GM10248 (cell line): Measurements from ENCODE around the gene ARHGEF3.

ENCODE experiments used
- CTCF ChIA-PET: fragments of 300-600 bp; sonication (Branson Sonifier 250); formaldehyde crosslinking; extraction: SDS; loops from one replicate; lab custom pipeline; 2021; ENCODE audit warnings: antibody characterized with exemption; lab: Yijun Ruan, JAX
- POLR2A ChIA-PET: fragments of 350-650 bp; sonication (Branson Sonifier 250); formaldehyde crosslinking; extraction: SDS; loops from one replicate; lab custom pipeline; 2020; ENCODE audit warnings: antibody characterized with exemption; lab: Yijun Ruan, JAX
- DNase-seq: peaks from one replicate; pipeline ENCODE4 v3.0.0; 2012; ENCODE audit errors: extremely low spot score
- CTCF ChIP-seq: IDR thresholded peaks from 2 replicates; pipeline ENCODE4 v1.5.1; 2012; ENCODE audit warnings: mild to moderate bottlenecking, low read depth; ENCODE audit errors: extremely low read depth, missing control alignments, control extremely low read depth

Gene ARHGEF3

GRCh38 chr3:56796202-56796601 is 5.5 kb downstream of the ARHGEF3 start:
- POLR2A ChIA-PET, result no interaction called here
- CTCF ChIA-PET, result interaction anchor here (10.9 to 13.5 kb wide), 4 partner anchors 11 to 192 kb away, joined by 111 to 293 read pairs (median 194); no protein-coding TSS in a partner anchor
- no peak for TF ChIP-seq CTCF
- DNase-seq, result no peak

- CTCF ChIA-PET, result interaction anchor here (10.9 to 13.5 kb wide), 4 partner anchors 11 to 192 kb away, joined by 111 to 293 read pairs (median 194); no protein-coding TSS in a partner anchor
- DNase-seq, result no peak
- POLR2A ChIA-PET, result no interaction called here
- no peak for TF ChIP-seq CTCF
These were observed 5.9 kb downstream of the ARHGEF3 start for GRCh38 chr3:56795829-56796185.

GRCh38 chr3:56795097-56795828 is 6.5 kb downstream of the ARHGEF3 start:
- CTCF ChIA-PET, result interaction anchor here (13.5 kb wide), 1 partner anchor 10 kb away, joined by 293 read pairs; no protein-coding TSS in a partner anchor

DNA sequence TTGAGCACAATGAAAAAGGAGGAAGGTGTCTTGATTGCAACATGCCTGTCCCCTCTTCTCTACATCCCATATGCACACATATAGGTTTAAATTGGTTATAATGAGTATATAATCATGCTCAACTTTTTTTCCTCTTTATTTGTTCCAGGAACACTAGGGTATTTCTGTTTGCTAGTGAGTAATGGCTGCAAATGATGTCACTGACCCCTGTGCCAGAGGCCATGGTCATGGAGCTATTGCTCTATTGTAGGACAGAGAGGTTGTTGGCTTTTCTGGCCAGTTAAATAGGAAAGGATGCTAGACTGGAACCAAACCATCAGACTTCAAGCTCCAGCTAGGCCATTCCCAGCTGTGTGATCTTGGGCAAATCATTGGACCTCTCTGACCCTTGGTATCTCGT is 9.6 kb downstream of the ARHGEF3 start:
- DNase-seq, result no peak
- CTCF ChIA-PET, result interaction anchor here (16.1 kb wide), 1 partner anchor 9 kb away, joined by 293 read pairs; the partner anchor contains the start of gene ARHGEF3
- POLR2A ChIA-PET, result no interaction called here
- no peak for TF ChIP-seq CTCF

More at GRCh38 chr3:56795097-56795828, 6.5 kb downstream of the ARHGEF3 start:
- POLR2A ChIA-PET, result interaction anchor here (0.5 kb wide), 1 partner anchor 121 kb away, joined by 5 read pairs; no protein-coding TSS in a partner anchor
- DNase-seq, result no peak
- no peak for TF ChIP-seq CTCF

- TF ChIP-seq CTCF, result no peak
- CTCF ChIA-PET, result interaction anchor here (1.0 to 16.1 kb wide), 8 partner anchors 11 to 198 kb away, joined by 3 to 293 read pairs (median 4); partner anchors contain the start of gene ARHGEF3
- no peak for DNase-seq
- POLR2A ChIA-PET, result no interaction called here
These were observed 11.5 kb downstream of the ARHGEF3 start for GRCh38 chr3:56790016-56790821.

DNA sequence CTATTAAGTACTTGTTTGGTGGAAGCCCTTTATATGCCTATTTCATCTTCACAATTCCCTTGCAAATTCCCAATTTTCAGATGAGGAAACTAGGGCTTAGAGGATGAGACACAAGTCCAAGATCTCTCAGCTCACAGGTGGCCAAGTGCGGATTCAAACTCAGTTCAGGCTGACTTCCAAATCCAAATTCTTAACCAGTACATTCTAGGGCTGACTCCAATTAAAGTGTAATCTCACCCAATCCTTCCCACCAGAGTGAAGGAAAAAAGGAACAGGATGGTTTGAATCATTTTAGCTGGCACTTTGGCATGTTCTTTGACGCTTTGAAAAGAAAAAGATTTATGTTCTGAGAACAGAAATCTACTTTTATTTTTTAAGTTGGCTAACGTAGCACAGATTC is 12.7 kb downstream of the ARHGEF3 start:
- POLR2A ChIA-PET, result no interaction called here
- no peak for DNase-seq
- CTCF ChIA-PET, result interaction anchor here (1.0 to 16.1 kb wide), 8 partner anchors 10 to 200 kb away, joined by 3 to 293 read pairs (median 6); partner anchors contain the start of gene ARHGEF3
- TF ChIP-seq CTCF, result no peak
